PC-9 (cell line): ENCODE measurements around the gene MAP3K2.

ENCODE experiments used
- EZH2 ChIP-seq: fragments of 200-600 bp; sonication (generic); IDR thresholded peaks from 2 replicates; pipeline ENCODE4 v1.8.0; 2017; ENCODE audit warnings: antibody characterized with exemption, low read depth
- TF ChIP-seq, protein P1 (sequence below): fragments of 200-600 bp; sonication (generic); conservative IDR thresholded peaks from 2 replicates; pipeline ENCODE4 v1.6.1; 2017; ENCODE audit warnings: mixed run types, antibody characterized with exemption, mild to moderate bottlenecking, moderate library complexity

DNA sequence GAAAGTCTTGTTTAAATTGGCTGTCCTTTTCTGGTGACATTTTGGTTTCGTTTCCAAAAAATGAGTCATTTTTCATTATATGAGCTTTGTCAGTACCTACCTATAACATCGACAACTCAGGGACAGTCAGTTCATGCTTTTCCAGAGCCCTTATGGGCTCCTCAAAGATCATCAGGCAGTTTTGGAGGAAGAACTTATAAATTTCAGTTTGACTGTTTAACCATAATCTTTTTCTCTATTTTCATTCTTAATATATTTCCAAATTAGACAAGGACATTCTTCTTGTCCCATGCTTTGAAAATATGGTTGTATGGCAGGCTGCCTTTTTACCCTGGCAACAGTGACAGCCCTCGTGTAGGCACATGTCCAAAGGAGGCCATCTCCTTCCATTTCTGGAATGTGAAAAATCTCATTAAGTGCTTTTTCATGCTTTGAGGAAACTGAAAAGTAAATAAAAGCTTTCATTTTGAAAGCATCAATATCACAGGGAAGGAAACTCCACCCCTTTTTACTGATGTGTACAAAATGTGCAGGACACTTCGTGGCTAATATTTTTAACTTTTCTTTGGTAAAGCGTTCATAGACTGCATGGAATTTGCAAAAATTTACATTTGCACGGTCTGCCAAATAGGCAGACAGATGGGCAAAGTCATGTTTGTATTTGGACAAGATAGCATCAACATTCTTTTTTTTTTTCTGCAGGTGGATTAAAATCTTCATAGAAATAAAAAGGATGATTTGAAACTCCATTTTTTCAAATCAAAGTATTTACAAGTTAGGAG is 23.3 kb upstream of the MAP3K2 start:
- TF ChIP-seq, protein P1, sequence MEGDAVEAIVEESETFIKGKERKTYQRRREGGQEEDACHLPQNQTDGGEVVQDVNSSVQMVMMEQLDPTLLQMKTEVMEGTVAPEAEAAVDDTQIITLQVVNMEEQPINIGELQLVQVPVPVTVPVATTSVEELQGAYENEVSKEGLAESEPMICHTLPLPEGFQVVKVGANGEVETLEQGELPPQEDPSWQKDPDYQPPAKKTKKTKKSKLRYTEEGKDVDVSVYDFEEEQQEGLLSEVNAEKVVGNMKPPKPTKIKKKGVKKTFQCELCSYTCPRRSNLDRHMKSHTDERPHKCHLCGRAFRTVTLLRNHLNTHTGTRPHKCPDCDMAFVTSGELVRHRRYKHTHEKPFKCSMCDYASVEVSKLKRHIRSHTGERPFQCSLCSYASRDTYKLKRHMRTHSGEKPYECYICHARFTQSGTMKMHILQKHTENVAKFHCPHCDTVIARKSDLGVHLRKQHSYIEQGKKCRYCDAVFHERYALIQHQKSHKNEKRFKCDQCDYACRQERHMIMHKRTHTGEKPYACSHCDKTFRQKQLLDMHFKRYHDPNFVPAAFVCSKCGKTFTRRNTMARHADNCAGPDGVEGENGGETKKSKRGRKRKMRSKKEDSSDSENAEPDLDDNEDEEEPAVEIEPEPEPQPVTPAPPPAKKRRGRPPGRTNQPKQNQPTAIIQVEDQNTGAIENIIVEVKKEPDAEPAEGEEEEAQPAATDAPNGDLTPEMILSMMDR, result no peak
- no peak for TF ChIP-seq EZH2
